CD4-positive, alpha-beta T cell treated with Interleukin-10 for 1 hour (primary cell): Measurements from ENCODE around the gene HARS1.
"Not testable (repeated sequence)": the region's sequence is repeated elsewhere in the genome, so short reads cannot be mapped to it uniquely, and the experiment has no call there.

ENCODE experiments used
- DNase-seq: peaks from one replicate; pipeline ENCODE4 v3.0.0-alpha.2; 2020

HARS1 gene

DNA sequence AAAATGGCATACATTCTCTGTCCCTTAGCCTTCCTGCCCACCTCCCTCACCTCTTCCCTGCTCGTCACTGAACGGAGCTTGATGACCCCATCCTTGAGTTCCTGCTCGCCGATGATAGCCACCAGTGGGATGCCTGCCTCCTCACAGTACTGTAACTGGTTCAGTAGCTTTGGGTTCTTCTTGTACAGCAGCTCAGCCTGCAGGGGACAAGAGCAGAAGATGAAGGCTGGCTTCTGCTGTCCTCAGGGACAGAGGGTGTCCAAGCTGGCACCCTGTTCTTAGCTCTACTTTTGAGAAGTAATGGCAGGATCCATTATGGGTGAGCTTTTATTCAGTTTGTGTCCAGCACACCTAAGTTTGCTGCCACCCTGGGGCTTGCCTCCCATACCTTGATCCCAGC lies 16.5 kb downstream of the HARS1 start:
- DNase-seq: no peak

GRCh38 chr5:140674211-140674610 lies 17.0 kb downstream of the HARS1 start:
- no peak for DNase-seq

GRCh38 chr5:140673187-140673976 lies 17.8 kb downstream of the HARS1 start, which contains the start of gene DND1:
Gene DND1 (minus strand): TSS chr5:140673576. CDS start chr5:140673542, 34 bp downstream.
- DNase-seq: no peak

DNA sequence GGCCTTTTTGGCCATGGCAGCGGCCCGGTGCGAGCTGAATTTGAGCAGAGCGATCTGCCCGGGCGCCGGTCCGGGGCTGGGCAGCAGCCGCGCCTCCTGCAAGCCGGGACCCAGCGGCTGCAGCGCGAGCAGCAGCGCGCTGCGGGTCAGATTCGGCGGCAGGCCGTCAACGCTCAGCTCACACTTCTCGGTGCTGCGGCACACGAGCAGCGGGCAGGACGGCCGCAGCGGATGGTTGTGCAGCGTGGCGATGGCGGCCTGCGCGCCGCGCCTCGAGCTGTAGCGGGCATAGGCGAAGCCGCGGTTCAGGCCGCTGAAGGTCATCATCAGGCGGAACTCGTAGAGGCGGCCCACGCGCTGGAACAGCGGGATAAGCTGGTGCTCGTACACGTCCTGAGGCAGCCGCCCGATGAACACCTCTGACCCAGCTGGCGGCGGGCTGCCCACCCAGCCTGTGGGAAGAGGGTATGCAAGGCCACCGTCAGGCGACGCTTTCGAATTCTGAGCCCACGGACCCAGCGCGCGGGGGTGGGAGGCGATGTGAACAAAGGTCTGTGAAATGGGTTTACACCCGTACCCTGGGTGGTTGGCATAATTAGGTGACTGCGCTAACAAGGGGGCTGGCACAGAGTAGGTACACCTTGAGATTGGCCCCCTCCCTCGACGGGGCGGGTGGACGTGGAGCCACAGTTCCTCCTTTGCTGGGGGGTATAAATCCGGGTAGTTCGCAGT lies 18.5 kb downstream of the HARS1 start:
- DNase-seq: peak; percentile 20

DNA sequence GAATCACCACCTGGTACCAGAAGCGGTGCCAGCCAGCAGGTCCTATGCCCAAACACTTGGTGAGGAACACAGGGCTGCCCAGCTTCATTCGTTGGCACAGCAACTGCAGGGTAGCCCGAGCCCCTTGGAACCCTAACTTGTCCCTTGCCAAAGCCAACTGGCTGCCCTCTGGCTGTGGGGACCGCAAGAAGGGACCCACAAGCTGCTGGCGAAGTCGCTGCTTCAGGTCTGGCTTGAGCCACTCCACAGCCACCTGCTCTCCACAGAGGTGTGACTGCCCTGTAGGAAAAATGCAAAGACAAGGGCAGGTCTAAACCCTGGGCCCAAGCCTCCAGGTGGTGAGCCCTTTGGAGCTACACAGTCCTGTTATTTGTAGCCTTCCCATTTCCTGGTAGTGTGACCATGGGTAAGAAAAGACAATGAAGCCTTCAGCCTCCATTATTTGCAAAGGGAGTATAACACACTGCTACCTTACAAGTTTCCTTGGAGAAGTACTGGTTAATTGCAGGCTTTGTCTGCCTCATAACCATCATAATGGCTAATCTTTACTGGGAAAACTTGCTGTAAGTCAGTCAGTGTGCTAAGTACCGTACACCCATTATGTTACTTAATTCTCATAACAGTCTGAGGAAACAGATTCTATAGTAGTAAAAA lies 19.6 kb downstream of the HARS1 start:
- DNase-seq: no peak

DNA sequence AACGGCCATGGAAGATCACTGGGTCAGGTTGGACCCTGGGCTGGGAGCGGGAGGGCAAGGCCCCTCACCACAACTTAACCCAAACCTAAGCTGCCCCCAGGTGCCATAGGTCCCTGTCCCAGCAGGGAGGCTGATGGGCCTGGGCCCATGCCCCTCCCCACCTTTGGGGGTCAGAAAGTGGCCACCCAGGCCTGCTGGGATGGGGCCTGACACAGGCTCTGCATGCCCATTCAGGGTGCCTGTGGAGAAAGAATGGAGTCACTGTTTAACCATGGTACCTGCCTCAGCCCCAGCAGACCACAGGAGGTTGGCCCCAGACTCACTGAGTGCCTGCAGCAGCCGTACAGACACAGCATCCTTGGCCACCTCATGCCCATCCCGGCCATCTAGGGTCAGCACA lies 20.1 kb downstream of the HARS1 start:
- DNase-seq: not testable (repeated sequence)

GRCh38 chr5:140664359-140665119 lies 26.6 kb downstream of the HARS1 start, which contains the start of gene WDR55:
Gene WDR55 (plus strand): TSS chr5:140664904. CDS start chr5:140664913, 9 bp downstream.
- peak; percentile 95 for DNase-seq

GRCh38 chr5:140664030-140664358 lies 27.2 kb downstream of the HARS1 start:
- DNase-seq: no peak

- DNase-seq: not testable (repeated sequence)
Observed at GRCh38 chr5:140660371-140660770, 30.8 kb downstream of the HARS1 start.

DNA sequence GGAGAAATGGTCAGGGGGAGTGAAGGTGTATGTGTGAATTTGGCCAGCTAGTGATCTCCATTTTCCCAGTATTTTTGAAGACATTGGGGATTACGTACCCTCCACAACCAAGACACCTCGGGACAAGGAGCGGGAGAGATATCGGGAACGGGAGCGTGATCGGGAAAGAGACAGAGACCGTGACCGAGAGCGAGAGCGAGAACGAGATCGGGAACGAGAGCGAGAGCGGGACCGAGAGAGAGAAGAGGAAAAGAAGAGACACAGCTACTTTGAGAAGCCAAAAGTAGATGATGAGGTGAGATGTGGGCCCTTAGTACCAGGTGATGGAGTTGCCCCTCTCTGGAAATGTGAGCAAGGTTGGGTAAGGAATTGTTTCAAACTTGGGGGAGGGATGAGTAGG lies 32.3 kb downstream of the HARS1 start:
- no peak for DNase-seq

DNA sequence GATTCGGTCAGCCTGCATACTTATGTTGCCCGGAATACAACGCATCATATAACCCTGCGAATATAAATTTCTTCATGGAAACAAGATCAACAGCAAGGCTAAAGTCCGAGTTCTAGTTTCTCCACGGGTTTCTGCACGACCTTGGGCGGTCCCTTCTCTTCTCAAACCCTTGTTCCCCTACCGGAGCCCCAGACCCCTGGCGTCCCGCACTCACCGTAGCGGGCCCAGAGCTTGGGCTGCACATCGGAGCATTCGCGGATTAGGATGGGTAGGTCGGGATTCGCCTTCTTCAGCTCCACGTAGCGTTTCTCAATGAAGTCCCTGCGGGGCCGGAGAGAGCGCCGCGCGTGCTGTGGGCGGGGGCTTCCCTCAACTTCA lies 44.1 kb downstream of the HARS1 start:
- DNase-seq: no peak

GRCh38 chr5:140642718-140643117 lies 48.5 kb downstream of the HARS1 start:
- no peak for DNase-seq

- DNase-seq: no peak
Observed at GRCh38 chr5:140641716-140642115, 49.5 kb downstream of the HARS1 start.

GRCh38 chr5:140639148-140639981 lies 51.8 kb downstream of the HARS1 start, which contains the start of gene TMCO6:
Gene TMCO6 (plus strand): TSS chr5:140639451. CDS start chr5:140639528, 77 bp downstream.
- DNase-seq: peak; percentile 97

GRCh38 chr5:140638898-140639147 lies 52.3 kb downstream of the HARS1 start:
- DNase-seq: not testable (repeated sequence)

GRCh38 chr5:140637371-140638100 lies 53.6 kb downstream of the HARS1 start:
- DNase-seq: no peak

DNA sequence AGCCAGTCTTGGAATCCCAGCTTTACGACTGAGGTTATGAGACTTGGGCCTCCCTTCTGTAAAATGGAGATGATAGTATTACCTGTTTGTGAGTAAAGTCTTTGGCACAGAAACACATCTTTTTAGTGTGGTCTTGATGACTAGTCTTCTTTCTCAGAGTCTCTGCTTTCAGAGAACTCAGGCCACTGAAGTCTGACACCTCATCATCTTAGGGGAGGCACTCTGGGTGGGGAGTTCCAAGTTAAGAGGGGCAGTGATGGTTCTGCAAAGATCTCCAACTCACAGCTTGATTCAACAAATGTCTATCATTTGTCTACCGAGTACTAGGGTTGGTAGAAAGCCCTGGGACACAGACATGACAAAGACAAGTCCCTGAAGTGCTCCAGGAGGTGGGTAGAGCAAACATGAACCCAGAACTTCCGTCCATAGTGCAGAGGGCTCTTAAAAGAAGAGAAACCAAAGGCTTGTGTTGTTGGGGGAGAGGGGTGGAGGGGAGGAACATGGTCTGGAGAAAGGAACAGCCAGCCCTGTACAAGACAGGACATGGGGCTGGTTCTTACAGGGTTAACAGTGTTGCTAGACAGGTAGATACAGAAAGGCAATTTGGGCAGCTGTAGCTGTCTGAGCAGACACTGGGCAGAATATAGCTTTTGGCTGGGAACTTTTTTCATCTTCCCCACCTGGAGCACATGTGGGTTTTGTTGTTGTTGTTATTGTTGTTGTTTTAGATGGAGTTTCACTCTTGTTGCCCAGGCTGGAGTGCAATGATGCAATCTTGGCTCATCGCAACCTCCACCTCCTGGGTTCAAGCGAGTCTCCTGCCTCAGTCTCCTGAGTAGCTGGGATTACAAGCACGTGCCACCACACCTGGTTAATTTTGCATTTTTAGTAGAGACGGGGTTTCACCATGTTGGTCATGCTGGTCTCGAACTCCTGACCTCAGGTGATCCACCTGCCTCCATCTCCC lies 55.6 kb downstream of the HARS1 start:
- no peak for DNase-seq

DNA sequence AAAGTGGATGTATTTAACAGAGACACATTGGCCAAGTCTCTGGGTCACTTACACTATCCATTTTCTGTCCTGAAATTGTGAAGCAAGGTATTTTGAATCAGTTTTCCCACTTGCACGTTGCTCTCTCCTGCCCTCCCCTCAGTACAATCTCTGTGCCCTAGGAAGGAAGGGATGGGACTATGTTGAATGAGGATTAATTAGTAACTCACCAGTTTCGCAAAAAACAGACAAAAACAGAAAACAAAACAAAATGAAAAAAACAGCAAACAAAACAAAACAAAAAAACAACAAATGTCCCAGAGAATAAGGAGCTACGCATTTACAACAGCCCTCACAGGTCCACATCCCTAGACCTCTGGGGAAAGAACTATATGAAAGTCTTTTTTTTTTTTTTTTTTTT lies 57.1 kb downstream of the HARS1 start:
- DNase-seq: no peak

DNA sequence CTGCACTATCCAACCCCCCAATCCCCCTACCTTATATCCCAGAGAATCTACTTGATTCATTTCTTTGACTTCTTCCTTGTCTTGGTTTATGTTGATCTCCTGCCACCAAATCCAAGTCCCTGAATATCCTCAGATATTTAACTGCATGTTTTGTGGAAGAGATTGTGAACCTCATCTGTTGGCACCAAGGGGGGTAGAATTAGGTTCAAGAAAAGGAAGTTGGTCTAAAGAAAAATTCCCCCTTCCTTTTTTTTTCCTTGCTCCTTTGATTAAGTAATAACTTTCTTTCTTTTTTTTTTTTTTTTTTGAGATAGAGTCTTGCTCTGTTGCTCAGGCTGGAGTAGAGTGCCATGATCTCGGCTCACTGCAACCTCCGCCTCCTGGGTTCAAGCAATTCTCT lies 57.7 kb downstream of the HARS1 start:
- DNase-seq: no peak

- DNase-seq: peak; percentile 13
Observed at GRCh38 chr5:140633021-140633471, 58.1 kb downstream of the HARS1 start, which contains the start of gene CD14. Gene CD14 (minus strand): TSS chr5:140633175. CDS start chr5:140633071, 104 bp downstream.
